Psoas muscle (tissue), 8 donors: ENCODE results near the gene FAM107B. TPM values are rescaled to one million over a fixed set of nuclear protein-coding genes. Genes with fewer than 3 reads are reported as not detected.
A peak's percentile ranks its signal among the peaks of the same experiment; 100 is the strongest.

Experiments used
- ATAC-seq, 4 donors: fragments of 200-7000 bp; cut with Tn5 transposase; one replicate each; pipeline ENCODE4 v1.9.1; 2020; ENCODE audit warnings: moderate library complexity in 3 of 4, mild to moderate bottlenecking in 2 of 4
- DNase-seq, 2 donors: peaks; one replicate each; pipeline ENCODE4 v3.0.0-alpha.2; 2020
- H3K27ac ChIP-seq: fragments of 200-600 bp; one replicate; pipeline ENCODE4 v1.8.0; 2022
- H3K27me3 ChIP-seq, 3 donors: fragments of 200-600 bp in 1 of 3; one replicate each; pipeline versions ENCODE4 v1.6.1 to v1.8.0; 2013 to 2022; ENCODE audit warnings: low read length in 2 of 3, mild to moderate bottlenecking in 2 of 3, moderate library complexity in 1 of 3; ENCODE audit not compliant: insufficient read depth in 3 of 3
- H3K36me3 ChIP-seq, 2 donors: fragments of 200-600 bp in 1 of 2; one replicate each; pipeline versions ENCODE4 v1.6.1 to v1.8.0; 2013 to 2022; ENCODE audit warnings: low read depth in 1 of 2, mild to moderate bottlenecking in 1 of 2, moderate library complexity in 1 of 2; ENCODE audit not compliant: insufficient read depth in 1 of 2
- H3K4me1 ChIP-seq: fragments of 200-600 bp; one replicate; pipeline ENCODE4 v1.8.0; 2022
- H3K4me3 ChIP-seq: fragments of 200-600 bp; one replicate; pipeline ENCODE4 v1.8.0; 2022; ENCODE audit warnings: mild to moderate bottlenecking
- H3K9me3 ChIP-seq: fragments of 200-600 bp; one replicate; pipeline ENCODE4 v1.8.0; 2022
- CTCF ChIP-seq: fragments of 200-600 bp; IDR thresholded peaks from one replicate; pipeline ENCODE4 v1.8.0; 2022; ENCODE audit warnings: antibody characterized with exemption
- WGBS, 3 donors: extraction: QIAGEN DNeasy Blood & Tissue Kit; methylation state at CpG; one replicate each; pipeline versions ENCODE4 v1.1.6 to v1.1.7; 2013; 5-methylcytosine and 5-hydroxymethylcytosine counted together
- intact Hi-C, 2 donors: fragments of 100-400 bp; cut with DNase I; formaldehyde crosslinking; loops; one replicate each; pipeline versions ENCODE4 v1.11.0 to v1.14.2; 2022
- long read RNA-seq, 2 donors: library from polyadenylated mRNA; unstranded; transcript quantifications; one replicate each; pipeline ENCODE4 v2.0.0, GENCODE V29; 2021
- polyA plus RNA-seq, 3 donors: library from polyadenylated mRNA; stranded (reverse); fragments of 200-250 nt; gene quantifications; one replicate each; pipeline ENCODE4 v1.2.3, GENCODE V29; 2013
- total RNA-seq, 4 donors: library from RNA; stranded (reverse); fragmentation: NEBNext Ultra II Directional in 2 of 4; extraction: Animal tissue kit (Norgen Biotek cat#: 25700) in 2 of 4; gene quantifications; one replicate each; pipeline versions ENCODE4 v1.2.1 to v1.2.4, GENCODE V29; 2021 to 2023
- donor health status: healthy with polysubstance abuse.
- donor health status: DM: no; HTN: no; CAD: no; lungs with moderate emphysema.
- donor health status: Bipolar disorder and iron deficiency.
- donor health status: healthy.
- donor health status: DM: yes; HTN: yes; CAD: no.
- donor health status: DM: no; HTN: no; CAD: no.
- donor health status: DM: no; HTN: no; CAD: no.
- donor health status: DM: yes; HTN: yes; CAD: no.

The FAM107B gene
- total RNA-seq (1 to 10 TPM; 1.7 to 3.1 (median 2.6) TPM), polyA plus RNA-seq (1 to 10 TPM; 1.0 to 1.8 (median 1.5) TPM)
- long read RNA-seq, donor 1, partial matches to known transcripts: 0 of 2 reads
- long read RNA-seq, donor 1, other reads (novel, unspliced or antisense): 0 of 2 reads
- long read RNA-seq, donor 2, partial matches to known transcripts: 0 of 3 reads
- long read RNA-seq, donor 2, other reads (novel, unspliced or antisense): 0 of 3 reads

- H3K4me1 ChIP-seq: no peaks in the 10 kb centered on the region
- no peak for TF ChIP-seq CTCF
- no peak for ATAC-seq
- WGBS, 3 donors: 68 to 71% (median 70%) methylated on average over 8 of the region's 8 CpGs
- H3K27ac ChIP-seq: no peak within 1 kb of the TSS
- DNase-seq: no peak
- no peaks in the 10 kb centered on the region for H3K36me3 ChIP-seq
- H3K9me3 ChIP-seq: no peaks in the 10 kb centered on the region
- H3K27me3 ChIP-seq: peaks cover 0 to 4% (median 0%) of the 10 kb centered on the region in 3 donors
- intact Hi-C loops: no loop called here
- no peak within 1 kb of the TSS for H3K4me3 ChIP-seq
These were observed at the start of gene FAM107B for GRCh38 chr10:14774797-14775196. FAM107B (minus strand) TSS chr10:14774897; CDS start chr10:14774663, 234 bp downstream.

GRCh38 chr10:14823966-14824365 is 49.3 kb upstream of the FAM107B start:
- no peaks in the 10 kb centered on the region for H3K4me1 ChIP-seq
- intact Hi-C loops: loop anchor here (5.0 to 10.0 kb wide), 2 partner anchors 282 to 319 kb away; no protein-coding TSS in a partner anchor
- peaks cover 0 to 52% of the 10 kb centered on the region in 2 donors for H3K36me3 ChIP-seq
- no peaks in the 10 kb centered on the region for H3K27me3 ChIP-seq
- WGBS, 3 donors: 81 to 90% (median 85%) methylated on average over 3 of the region's 3 CpGs
- no peak overlapping the region for H3K27ac ChIP-seq
- TF ChIP-seq CTCF: no peak
- H3K9me3 ChIP-seq: no peaks in the 10 kb centered on the region
- DNase-seq: no peak
- H3K4me3 ChIP-seq: no peak overlapping the region
- ATAC-seq: no peak

- peaks cover 0 to 52% of the 10 kb centered on the region in 2 donors for H3K36me3 ChIP-seq
- TF ChIP-seq CTCF: peak; percentile 31
- H3K9me3 ChIP-seq: no peaks in the 10 kb centered on the region
- ATAC-seq (no peak), DNase-seq (no peak)
- intact Hi-C loops: loop anchor here (5.0 to 10.0 kb wide), 2 partner anchors 281 to 318 kb away; no protein-coding TSS in a partner anchor
- WGBS, 3 donors: 46 to 56% (median 50%) methylated on average over 3 of the region's 3 CpGs
- no peaks in the 10 kb centered on the region for H3K4me1 ChIP-seq
- H3K27me3 ChIP-seq: no peaks in the 10 kb centered on the region
- no peak overlapping the region for H3K4me3 ChIP-seq
- no peak overlapping the region for H3K27ac ChIP-seq
These were observed 48.4 kb upstream of the FAM107B start for GRCh38 chr10:14822879-14823755.

GRCh38 chr10:14821635-14822375 is 47.1 kb upstream of the FAM107B start:
- Histone ChIP-seq H3K4me3 (no peak overlapping the region), H3K4me1 (no peaks in the 10 kb centered on the region), H3K27ac (no peak overlapping the region), H3K36me3 (peaks cover 0 to 52% of the 10 kb centered on the region in 2 donors), H3K27me3 (no peaks in the 10 kb centered on the region), H3K9me3 (no peaks in the 10 kb centered on the region)
- TF ChIP-seq CTCF: no peak
- 75 to 82% (median 81%) methylated on average over 6 of the region's 6 CpGs for WGBS, 3 donors
- no peak for DNase-seq
- intact Hi-C loops: loop anchor here (5.0 to 10.0 kb wide), 2 partner anchors 280 to 317 kb away; no protein-coding TSS in a partner anchor
- no peak for ATAC-seq
